DND-41 (cell line): ENCODE measurements around the gene SEMA4A.

Experiments used
- EZH2 ChIP-seq: IDR thresholded peaks from 3 replicates; pipeline ENCODE4 v1.6.1; 2012; ENCODE audit warnings: borderline replicate concordance, low read depth, mild to moderate bottlenecking, moderate library complexity, low read length, inconsistent platforms; ENCODE audit not compliant: severe bottlenecking
- TF ChIP-seq, protein P1 (sequence below): IDR thresholded peaks from 2 replicates; pipeline ENCODE4 v1.5.1; 2012; ENCODE audit warnings: borderline replicate concordance, low read length, moderate library complexity, mild to moderate bottlenecking; ENCODE audit not compliant: poor library complexity, severe bottlenecking; ENCODE audit errors: extremely low read depth

DNA sequence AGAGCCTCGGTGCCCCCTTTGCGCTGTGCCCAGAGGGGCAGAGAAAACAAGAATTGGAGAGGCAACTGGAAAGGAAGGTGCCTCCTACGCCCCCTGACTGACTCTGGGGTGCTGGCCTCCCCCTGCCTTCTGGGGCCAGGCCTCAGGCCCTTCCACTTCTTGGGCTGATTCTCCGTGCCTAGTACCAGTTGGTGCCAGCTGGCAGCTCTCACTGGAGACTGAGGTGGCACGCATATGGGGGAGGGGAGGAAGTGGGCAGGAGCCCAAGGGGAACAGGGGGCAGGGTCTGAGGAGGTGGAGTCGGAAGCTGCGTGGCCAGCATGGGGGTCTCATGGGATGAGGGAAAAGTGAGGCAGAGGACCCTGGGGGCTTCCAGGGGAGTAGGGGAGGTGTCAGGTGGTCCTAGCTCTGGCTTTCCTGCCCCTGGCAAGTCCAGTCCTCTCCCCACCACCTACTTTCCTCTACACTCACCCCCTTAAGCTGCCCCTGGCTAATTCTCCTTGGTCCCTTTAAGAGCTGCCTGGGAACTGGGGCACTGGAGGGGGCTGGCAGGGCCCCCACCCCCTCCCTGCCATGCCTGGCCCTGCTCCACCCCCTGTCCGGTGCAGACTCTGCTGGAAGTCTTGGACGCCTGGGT lies 6.5 kb upstream of the SEMA4A start:
- TF ChIP-seq, protein P1, sequence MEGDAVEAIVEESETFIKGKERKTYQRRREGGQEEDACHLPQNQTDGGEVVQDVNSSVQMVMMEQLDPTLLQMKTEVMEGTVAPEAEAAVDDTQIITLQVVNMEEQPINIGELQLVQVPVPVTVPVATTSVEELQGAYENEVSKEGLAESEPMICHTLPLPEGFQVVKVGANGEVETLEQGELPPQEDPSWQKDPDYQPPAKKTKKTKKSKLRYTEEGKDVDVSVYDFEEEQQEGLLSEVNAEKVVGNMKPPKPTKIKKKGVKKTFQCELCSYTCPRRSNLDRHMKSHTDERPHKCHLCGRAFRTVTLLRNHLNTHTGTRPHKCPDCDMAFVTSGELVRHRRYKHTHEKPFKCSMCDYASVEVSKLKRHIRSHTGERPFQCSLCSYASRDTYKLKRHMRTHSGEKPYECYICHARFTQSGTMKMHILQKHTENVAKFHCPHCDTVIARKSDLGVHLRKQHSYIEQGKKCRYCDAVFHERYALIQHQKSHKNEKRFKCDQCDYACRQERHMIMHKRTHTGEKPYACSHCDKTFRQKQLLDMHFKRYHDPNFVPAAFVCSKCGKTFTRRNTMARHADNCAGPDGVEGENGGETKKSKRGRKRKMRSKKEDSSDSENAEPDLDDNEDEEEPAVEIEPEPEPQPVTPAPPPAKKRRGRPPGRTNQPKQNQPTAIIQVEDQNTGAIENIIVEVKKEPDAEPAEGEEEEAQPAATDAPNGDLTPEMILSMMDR = no peak
- TF ChIP-seq EZH2 = no peak
